ENCODE measurements around the gene SCRN2.

- TF ChIP-seq POLR2A (IDR thresholded peaks at IDR 0.05; ENCODE audit: low read depth, low read length) (no peak), POLR2AphosphoS5 (IDR thresholded peaks at IDR 0.05; ENCODE audit: low read depth, low read length) (no peak)
Observed at GRCh38 chr17:47792979-47793378, 48.1 kb downstream of the SCRN2 start.
